Measurements from ENCODE around the gene ANKRD37.

- no peak for TF ChIP-seq YY1 (IDR thresholded peaks at IDR 0.05; ENCODE audit: insufficient read depth, insufficient read length)
- TF ChIP-seq ZNF274 (IDR thresholded peaks at IDR 0.05; ENCODE audit: low read depth, low read length): no peak
These were observed 11.7 kb upstream of the ANKRD37 start for GRCh38 chr4:185384930-185385331.
